ENCODE measurements around the gene C10orf88.

DNA sequence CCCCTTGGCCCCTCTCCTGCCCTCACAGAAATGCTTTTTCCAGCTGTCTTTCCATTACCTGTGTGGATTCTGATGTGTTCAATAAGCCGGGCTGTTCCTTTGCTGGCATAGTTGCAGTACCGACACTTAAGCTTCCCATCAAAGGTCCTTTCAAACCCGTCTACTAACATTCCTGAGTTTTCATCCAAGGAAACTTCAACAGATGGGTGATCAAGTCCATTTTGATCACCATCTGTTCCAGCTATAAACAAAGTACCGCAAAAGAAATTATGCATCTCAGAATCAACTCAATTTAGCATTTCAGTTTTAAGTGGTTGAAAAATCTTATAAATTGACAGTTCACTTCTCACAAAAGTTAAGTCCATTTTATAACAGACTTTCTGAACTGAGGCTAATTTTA lies 41.9 kb upstream of the C10orf88 start:
- no peak for TF ChIP-seq POLR2A (IDR thresholded peaks at IDR 0.05)
- TF ChIP-seq CTCF (IDR thresholded peaks at IDR 0.05), result no peak

All from tibial nerve (tissue), 3 donors.